WI38 (cell line): ENCODE measurements around the gene CCDC40.

Source experiments
- H3K4me3 ChIP-seq: 2 replicates; pipeline ENCODE4 v1.5.1; 2011; ENCODE audit warnings: low read depth, mild to moderate bottlenecking, control low read depth, low read length
- CTCF ChIP-seq: IDR thresholded peaks from 2 replicates; pipeline ENCODE4 v1.5.1; 2012; ENCODE audit warnings: low read depth, mild to moderate bottlenecking, control low read depth, low read length

The CCDC40 gene

GRCh38 chr17:80031691-80032430, 4.6 kb upstream of the CCDC40 start:
- TF ChIP-seq CTCF: no peak
- no peak overlapping the region for H3K4me3 ChIP-seq

- TF ChIP-seq CTCF: no peak
- H3K4me3 ChIP-seq: no peak overlapping the region
Measured at GRCh38 chr17:80032614-80033171, 3.7 kb upstream of the CCDC40 start.

- no peak for TF ChIP-seq CTCF
- H3K4me3 ChIP-seq: no peak overlapping the region
Measured at GRCh38 chr17:80033840-80034239, 2.6 kb upstream of the CCDC40 start.

- TF ChIP-seq CTCF: no peak
- H3K4me3 ChIP-seq: peak overlapping the region; percentile 79
Measured at GRCh38 chr17:80034791-80035686, 1.4 kb upstream of the CCDC40 start.

- TF ChIP-seq CTCF: no peak
Measured at GRCh38 chr17:80035687-80035936, 830 bp upstream of the CCDC40 start, which contains the start of gene TBC1D16. TSS of gene TBC1D16 (minus strand) at chr17:80035872. CDS start at chr17:80013547, 22,325 bp downstream.

GRCh38 chr17:80036715-80037477, 454 bp downstream of the CCDC40 start:
- peak overlapping the region; percentile 70 for H3K4me3 ChIP-seq

More at GRCh38 chr17:80035687-80035936, 830 bp upstream of the CCDC40 start, which contains the start of gene TBC1D16:
- peak within 1 kb of the TSS; percentile 79 for H3K4me3 ChIP-seq

More at GRCh38 chr17:80036715-80037477, 454 bp downstream of the CCDC40 start:
- no peak for TF ChIP-seq CTCF
